ENCODE measurements around the gene KRTAP5-7.
"Not testable (repeated sequence)": the region's sequence is repeated elsewhere in the genome, so short reads cannot be mapped to it uniquely, and the experiment has no call there.

The KRTAP5-7 gene, protein sequence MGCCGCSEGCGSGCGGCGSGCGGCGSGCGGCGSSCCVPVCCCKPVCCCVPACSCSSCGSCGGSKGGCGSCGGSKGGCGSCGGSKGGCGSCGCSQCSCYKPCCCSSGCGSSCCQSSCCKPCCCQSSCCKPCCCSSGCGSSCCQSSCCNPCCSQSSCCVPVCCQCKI
- total RNA-seq, result 0 reads per million in 2 donors

GRCh38 chr11:71526796-71527575 is at the start of gene KRTAP5-7:
TSS of gene KRTAP5-7 (plus strand) at chr11:71527267. CDS start at chr11:71527301, 34 bp downstream.
- not testable (repeated sequence) for DNase-seq

GRCh38 chr11:71477641-71478527 is 49.2 kb upstream of the KRTAP5-7 start:
- DNase-seq, result no peak

- no peak for DNase-seq
These were observed 48.6 kb upstream of the KRTAP5-7 start for GRCh38 chr11:71478528-71478840.

DNA sequence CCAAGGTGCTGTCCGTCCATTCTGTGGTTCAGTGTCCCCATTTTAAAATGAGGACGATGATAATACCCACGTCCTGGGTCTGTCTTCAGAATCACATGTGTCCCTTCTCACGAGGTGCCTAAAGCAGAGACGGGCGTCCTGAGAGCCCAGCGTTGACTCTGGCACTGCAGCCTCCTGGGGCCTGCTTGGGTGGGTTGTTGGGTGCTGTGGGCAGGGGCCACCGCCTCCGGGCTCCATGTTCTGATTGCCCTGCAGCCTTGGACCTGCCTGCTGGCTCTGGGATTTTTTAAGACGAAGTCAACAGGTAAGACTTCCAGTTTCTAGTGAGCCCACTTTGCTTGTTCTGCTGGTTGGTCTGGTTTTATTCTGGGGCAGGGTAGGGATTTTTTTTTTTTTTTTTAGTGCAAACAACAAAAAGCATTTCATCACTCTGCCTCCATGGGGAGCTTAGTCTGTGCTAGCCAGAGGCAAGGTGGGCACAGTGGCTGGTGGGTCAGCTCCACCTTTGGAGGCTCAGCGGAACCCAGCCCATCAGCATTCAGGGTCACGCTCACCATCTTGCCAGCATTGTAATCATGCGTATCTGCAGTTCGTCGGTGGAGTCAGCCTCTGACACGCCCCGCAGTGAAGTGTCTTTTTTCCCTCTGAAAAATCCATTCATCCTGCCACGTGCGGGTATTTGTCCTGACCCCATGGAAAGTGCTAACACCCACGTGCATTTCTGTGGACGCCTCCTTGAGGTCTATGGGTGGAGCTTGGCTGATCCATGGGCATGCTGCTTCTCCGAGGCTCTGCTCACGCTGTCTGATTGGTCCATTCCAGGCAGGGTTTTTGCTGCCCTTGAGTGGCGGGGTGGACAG is 45.7 kb upstream of the KRTAP5-7 start:
- DNase-seq, result no peak

- no peak for DNase-seq
These were observed 44.9 kb upstream of the KRTAP5-7 start for GRCh38 chr11:71482216-71482615.

GRCh38 chr11:71482746-71483364 is 44.2 kb upstream of the KRTAP5-7 start:
- no peak for DNase-seq

- DNase-seq, result no peak
These were observed 43.4 kb upstream of the KRTAP5-7 start for GRCh38 chr11:71483692-71484091.

- no peak for DNase-seq
These were observed 42.6 kb upstream of the KRTAP5-7 start for GRCh38 chr11:71484248-71485062.

GRCh38 chr11:71485063-71485399 is 42.0 kb upstream of the KRTAP5-7 start:
- no peak for DNase-seq

DNA sequence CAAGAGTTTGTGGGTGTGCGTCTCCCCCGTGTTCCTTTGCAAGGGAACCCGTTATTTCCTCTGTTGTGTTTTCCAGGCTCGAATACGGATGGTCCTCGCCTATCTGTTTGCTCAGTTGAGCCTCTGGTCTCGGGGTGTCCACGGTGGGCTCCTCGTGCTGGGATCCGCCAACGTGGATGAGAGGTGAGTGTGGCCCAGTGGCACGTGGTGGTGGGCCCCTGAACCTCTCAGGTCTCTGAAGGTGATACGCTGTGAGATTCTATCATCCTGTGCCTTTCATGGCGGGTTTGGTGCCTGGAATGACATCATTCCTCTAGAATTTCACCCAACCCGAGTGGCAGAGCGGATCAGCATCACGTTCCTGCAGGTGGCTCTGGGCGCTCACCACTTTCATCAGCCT is 41.6 kb upstream of the KRTAP5-7 start:
- DNase-seq, result no peak

- DNase-seq, result no peak
These were observed 40.7 kb upstream of the KRTAP5-7 start for GRCh38 chr11:71486320-71486719.

DNA sequence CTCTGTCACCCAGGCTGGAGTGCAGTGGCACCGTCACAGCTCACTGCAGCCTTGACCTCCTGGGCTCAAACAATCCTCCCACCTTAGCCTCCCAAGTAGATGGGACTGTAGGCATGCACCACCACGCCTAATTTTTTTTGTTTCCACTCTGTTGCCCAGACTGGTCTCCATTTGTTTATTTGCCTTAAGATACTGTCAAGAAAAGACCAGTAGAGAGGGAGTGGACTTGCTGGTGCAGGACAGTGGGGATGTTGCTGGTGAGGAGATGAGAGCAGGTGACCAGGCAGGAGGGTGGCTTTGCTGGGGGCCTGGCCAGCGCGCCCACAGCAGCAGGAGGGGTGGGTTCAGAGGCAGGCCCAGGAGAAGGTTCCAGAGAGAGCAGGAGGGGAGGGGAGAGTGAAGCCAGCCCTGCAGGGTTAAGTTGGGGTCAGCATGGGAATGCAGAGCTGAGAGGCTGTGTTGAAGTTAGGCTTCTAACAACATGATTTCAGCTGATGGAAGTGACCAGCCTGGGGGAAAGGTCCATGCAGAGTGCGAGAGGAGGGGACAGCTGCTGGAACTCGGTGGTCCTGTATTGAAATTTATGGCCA is 38.3 kb upstream of the KRTAP5-7 start:
- DNase-seq, result no peak

GRCh38 chr11:71489311-71490043 is 37.6 kb upstream of the KRTAP5-7 start:
- no peak for DNase-seq

DNA sequence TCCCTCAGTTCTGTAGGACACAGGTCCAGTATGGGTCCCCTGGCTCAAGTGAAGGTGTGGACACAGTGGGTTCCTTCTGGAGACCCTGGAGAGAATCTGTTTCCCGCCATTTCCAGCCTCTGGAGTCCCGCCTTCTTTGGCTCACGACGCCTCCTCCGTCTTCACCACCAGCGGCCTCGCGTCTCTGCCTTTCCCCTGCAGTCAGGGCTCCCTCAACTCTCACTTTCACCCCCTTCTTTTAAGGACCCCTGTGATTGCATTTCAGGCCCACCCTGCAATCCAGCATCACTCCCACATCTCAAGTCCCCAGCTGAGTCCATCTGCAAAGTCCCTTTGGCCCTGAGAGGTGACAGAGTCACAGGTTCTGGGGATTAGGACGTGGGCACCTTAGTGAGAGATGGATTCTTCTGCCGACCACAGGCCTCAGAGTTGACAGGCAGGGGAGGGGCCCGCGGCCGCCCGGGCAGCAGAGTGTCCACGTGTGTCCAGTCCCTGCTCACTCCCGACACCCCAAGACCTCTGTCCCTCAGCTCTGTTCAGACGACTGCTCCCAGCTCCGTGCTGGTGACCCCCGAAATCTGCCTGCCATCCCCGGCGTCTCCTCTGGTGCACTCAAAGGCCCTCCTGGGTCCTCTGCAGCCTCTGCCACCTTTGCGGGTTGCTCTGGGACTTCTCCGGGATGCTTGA is 36.9 kb upstream of the KRTAP5-7 start:
- no peak for DNase-seq

GRCh38 chr11:71490731-71491390 is 36.2 kb upstream of the KRTAP5-7 start:
- DNase-seq, result no peak

- DNase-seq, result no peak
These were observed 35.5 kb upstream of the KRTAP5-7 start for GRCh38 chr11:71491531-71491930.

- DNase-seq, result no peak
These were observed 35.1 kb upstream of the KRTAP5-7 start for GRCh38 chr11:71491940-71492339.

DNA sequence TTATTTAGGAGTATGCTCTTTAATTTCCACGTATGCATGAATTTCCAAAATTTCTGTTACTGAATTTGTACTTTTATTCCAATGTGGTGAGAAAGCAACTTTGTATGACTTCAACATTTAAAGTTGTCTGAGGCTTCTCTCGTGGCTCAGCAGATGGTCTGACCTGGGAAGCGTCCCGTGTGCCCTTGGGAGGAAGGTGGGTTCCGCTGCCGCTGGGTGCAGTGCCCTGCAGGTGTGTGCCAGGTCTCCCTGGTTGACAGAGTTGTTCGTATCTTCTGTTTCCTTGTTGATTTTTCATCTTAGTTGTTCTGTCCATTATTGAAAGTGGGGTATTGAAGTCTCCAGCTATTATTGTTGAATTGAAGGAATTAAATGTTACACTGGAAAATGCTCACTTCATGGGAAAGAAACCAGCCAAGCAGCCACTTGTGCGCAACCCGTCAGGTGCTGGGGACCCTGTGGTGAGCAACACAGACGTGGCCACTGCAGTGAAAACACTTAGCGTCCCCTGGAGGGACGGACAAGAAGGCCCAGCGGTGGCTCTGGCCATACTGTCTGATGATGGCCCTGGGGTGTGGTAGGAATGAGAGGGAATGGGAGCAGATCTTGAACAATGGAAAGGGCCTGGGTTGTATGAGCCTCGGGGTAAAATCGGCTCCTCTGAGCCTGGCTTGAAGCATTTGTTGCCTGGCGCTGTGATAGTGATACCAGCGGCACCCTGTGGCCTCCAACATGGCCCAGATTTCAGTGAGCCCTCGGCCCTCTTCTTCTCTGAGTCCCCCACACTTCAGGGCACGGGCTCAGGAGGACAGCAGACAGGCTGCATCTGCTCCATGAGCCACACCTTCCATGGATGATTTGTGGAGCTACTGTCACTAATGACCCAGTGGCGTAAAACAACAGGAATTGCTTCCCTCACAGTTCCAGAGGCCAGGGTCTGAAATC is 31.5 kb upstream of the KRTAP5-7 start:
- no peak for DNase-seq
